ENCODE measurements around the gene WDFY4.

DNA sequence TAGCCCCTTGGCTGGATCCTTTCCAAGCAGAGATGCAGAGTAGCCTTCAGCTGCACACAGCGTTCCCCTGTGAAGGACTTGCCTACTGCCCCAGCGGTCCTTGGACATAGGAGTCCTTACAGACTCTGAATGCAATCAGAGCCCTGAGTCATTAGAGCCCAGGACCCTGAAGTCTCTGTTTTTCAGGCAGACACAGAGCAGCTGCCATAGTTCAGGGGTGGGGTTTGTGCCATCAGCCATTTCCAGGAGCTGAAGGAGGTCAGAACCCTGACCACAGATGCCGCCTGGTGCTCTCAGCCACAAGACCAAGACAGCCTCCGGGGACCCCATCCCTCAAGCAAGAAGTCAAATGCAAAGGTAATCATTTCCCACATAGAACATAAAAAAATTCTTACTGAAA lies 32.8 kb upstream of the WDFY4 start:
- TF ChIP-seq HDGF (IDR thresholded peaks at IDR 0.05; ENCODE audit: borderline replicate concordance) (no peak), ELF4 (IDR thresholded peaks at IDR 0.05) (no peak), FOXA1 (IDR thresholded peaks at IDR 0.05) (no peak), FOXM1 (IDR thresholded peaks at IDR 0.05; ENCODE audit: borderline replicate concordance) (no peak), L3MBTL2 (conservative IDR thresholded peaks at IDR 0.05) (no peak), BHLHE40 (IDR thresholded peaks at IDR 0.05; ENCODE audit: borderline replicate concordance) (no peak), ARNT (IDR thresholded peaks at IDR 0.05) (no peak)
- TF ChIP-seq, protein P1, sequence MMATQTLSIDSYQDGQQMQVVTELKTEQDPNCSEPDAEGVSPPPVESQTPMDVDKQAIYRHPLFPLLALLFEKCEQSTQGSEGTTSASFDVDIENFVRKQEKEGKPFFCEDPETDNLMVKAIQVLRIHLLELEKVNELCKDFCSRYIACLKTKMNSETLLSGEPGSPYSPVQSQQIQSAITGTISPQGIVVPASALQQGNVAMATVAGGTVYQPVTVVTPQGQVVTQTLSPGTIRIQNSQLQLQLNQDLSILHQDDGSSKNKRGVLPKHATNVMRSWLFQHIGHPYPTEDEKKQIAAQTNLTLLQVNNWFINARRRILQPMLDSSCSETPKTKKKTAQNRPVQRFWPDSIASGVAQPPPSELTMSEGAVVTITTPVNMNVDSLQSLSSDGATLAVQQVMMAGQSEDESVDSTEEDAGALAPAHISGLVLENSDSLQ (IDR thresholded peaks at IDR 0.05) = no peak

Measured in HEK293T (cell line).